HG03571 (cell line): ENCODE results near the gene ASTN2.

Source experiments
- ATAC-seq: cut with Tn5 transposase; IDR thresholded peaks from one replicate; pipeline ENCODE4 v1.9.1; 2021; ENCODE audit not compliant: unreplicated experiment

Gene ASTN2

DNA sequence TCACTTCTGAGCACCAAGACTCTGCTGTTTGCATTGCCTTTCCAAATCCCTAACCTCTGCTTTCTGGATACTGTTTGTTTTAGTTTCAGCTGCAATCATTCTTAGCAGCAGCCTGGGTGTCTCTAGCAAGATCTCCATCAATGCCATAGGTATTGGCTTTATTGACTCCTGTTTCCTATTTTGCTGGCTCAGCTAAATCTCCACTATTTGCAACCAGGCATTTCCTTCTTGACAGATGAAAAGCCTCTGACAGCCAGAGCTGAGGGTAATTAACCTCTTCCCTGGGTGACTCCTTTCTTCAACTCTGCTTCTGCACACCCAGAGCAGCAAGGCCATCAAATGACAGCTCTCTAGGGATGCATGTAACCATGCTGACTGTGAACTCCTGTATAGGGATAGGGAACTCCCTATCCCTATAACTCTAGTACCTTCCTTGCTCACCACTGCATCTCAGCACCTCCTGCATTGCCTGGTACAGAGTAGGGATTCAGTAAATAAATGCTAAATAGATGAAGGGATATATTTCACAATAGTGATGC lies 434.2 kb downstream of the ASTN2 start:
- no peak for ATAC-seq

DNA sequence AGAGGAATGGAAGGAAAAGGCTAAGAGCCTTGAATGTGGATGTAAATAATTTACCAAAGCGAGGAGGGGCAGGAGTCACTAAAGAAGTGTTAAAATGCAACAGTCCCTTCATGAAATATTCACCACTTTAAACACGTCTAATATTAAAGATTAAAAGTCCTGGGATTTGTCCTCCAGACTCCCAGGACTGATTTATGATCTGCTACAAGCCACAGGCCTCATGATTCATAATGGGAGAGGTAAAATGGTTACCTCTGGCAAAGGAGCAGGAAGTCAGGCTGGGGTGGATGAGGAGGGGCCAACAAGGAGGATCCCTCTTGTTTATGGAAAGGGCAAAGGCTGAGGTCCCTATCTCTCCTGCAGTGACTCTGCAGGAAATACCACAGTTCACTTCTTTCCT lies 435.4 kb downstream of the ASTN2 start:
- ATAC-seq, result no peak

DNA sequence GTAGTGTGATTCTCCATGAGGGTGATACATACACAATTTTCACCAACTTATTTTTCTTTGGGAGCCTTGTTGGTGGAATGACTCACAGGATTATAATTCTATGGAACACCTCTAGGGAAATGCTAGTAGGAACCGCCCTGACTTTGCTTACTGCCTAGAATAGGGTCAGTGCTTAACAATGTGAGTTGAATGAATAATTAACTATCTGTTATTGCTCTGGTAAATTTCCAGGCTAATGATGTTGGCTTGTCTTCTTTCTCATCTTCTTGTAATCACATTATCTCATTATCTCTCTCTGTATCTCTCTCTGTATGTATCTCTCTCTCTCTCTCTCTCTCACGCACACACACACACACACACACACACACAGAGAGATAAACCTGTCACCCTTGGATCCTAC lies 436.7 kb downstream of the ASTN2 start:
- no peak for ATAC-seq

DNA sequence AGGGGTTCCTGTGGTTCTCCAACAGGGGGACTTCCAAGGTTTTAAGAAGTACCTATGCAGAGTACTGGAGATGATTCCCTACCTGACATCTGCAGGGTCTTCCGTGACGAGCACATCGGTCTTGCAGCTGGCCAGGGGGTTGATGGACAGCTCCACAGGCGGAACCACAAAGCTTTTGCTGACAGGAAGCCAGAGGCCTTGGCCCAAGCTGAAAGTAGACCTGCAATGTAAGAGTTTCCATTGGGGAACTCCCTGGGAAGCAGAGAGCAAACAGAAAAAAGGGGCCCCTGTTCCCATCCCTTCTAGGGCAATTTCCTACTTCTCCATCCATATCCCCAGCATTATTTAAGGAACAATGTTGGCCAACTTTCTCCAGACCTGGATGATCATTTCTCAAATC lies 439.7 kb downstream of the ASTN2 start:
- no peak for ATAC-seq

DNA sequence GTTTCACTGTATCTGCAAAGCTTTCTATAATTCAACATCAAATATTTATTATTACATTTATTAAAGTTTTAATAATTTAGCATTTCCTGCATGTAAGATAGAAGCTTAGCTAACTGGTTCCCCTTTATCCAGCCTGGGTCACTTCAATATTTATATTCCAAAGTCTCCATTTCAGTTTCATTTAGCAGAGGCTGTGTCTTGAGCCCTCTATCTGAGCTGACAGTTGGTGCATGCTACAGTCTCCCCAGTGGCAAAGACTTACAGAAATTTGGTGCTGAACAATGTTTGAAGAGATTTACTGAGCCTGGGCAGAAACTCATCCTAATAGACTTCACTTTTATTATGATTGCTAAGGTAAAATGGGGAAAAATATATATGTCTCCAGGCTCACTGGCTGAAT lies 448.7 kb downstream of the ASTN2 start:
- no peak for ATAC-seq

DNA sequence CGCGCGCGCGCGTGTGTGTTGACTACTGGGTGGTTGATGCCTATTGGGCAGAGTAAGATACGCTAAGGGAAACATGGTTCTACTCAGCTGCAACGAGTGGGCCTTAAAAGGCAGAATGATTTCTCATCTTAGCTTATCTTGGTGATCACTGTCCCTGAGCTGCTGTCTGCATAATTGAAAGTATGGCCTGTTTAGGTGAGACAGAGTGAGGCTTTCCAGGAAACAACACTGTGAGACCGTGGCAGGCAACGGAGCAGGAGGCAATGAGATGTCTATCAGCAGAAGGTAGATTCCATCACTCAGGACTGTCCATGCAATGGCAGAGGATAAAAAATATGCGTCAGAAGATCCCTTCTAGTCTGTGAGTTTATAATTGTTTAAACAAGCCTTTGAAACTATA lies 450.6 kb downstream of the ASTN2 start:
- no peak for ATAC-seq

DNA sequence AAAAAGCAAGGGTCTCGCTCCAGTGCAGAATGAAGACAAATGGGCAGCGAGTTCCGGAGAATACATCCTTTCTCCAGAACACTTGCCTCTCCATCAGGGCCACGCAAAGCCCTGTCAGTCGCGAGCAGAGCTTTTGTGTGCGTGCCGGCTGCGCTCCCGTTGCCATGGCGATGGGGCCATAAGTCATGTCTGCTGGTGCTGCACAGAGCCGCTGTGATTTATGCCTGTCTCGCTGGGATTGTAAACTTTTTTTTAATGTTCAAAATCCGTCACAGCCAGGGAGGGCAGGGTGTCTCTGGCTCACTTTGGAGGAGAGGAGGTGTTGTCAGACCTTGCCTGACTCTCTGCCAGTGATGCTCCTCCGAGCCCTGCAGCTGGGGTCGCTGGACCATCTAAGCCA lies 455.0 kb downstream of the ASTN2 start:
- ATAC-seq, result no peak

DNA sequence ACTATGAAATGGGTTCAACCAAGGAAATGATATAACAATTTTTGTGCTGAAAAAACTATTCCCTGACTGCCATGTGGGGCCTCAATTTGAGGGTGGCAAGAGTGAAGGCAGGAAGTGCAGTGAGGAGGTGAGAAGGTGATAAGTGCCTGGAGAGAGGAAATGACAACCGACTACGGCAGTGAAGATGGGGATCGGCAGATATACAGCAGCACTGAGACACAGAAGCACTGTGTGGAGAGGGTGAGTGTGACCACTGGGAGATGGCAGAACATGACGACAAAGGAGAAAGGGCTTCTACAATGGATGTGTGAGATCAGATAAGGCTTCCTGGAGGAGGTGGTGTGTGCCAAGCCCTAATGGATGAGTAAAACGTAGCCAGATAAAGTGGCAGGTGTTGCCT lies 456.0 kb downstream of the ASTN2 start:
- ATAC-seq, result no peak

DNA sequence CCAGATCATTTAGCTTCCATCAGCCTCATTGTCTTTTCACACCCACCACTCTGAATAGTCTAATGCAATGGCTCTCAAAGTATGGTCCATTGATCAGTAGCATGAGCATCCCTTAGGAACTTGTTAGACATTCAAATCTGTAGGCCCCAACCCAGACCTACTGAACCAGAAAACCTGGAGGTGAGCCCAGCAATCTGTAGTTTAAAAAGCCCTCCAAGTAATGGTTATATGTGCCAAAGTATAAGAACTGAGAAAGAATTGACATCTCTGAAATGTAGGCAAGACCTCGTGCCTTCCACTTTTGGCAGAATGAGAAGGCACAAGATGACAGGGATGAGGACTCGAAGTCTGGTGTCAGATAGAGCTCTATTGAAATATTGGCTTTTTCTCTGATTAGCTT lies 460.1 kb downstream of the ASTN2 start:
- ATAC-seq, result no peak

DNA sequence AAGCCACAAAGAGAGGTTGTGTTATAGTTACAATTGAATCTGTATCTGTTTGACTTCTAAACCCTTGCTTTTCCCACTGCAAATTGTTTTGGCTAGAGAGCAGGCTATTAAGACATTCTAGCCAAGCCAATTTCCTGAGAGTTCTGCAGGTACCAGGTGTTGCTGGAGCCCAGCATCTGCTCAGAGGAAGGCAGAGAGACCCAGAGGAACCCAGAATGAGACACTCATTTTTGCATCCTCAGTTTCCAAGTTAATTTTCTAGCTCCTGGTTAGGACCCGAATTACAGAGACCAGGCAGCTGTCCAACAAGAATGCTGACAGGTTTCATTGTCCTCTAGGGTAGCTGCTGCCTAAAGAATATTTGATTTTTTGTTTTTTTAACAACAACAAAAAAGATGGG lies 461.6 kb downstream of the ASTN2 start:
- ATAC-seq, result no peak

DNA sequence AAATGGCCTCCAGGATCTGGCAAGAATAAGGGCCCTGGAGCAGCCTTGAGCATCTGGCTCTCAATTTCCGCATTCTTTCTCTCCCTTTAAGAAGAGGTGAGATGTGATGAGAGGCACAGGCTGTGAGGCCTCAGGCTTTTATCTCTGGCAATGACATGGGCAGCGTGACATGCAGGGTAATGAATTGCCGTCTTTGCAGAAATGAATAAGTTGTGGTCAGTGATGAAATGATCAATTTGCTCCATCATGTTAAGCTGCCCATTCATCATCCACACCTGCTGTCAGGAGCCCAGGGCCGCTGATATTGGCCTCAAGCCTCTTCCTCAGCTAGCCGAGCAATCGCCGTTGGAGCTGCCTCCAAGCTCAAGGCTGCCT lies 462.4 kb downstream of the ASTN2 start:
- ATAC-seq, result no peak

DNA sequence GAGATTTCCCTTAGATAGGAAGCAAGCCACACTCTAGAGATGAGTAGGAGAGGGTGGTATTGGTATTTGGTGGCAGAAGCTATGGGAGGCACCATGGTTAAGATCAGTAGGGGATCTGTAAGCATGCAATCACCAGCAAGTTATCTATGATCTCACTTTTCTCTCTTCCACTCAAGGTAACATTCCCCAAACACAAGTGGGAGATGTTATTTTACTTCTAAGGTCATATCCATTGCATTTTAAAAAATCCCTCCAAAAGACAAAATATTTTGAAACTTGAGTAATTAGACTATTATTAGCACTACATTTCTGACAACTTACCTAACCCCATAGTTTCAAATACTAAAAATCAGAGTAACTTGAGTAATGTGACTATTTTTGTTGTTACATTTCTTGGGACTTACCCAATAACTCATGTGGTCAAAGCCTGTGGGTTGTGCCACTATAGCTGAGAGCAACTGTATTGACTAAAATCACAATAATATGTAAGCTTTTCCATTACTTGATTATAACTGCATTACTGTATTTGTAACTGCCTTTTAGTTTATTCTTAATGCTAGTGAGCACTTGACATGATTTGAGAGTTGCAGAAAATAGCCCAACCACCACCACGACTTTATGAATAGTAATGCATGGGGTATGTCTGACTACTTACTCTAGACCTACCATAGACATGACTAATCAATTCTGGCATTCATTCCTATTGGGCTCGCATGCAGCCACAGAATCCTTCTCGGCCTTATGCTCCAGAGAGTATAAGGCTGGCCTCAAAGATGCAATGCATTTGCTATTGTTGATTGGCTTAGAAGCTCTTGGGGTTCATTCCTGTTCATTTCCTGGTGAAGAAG lies 463.0 kb downstream of the ASTN2 start:
- ATAC-seq, result peak; percentile 74

DNA sequence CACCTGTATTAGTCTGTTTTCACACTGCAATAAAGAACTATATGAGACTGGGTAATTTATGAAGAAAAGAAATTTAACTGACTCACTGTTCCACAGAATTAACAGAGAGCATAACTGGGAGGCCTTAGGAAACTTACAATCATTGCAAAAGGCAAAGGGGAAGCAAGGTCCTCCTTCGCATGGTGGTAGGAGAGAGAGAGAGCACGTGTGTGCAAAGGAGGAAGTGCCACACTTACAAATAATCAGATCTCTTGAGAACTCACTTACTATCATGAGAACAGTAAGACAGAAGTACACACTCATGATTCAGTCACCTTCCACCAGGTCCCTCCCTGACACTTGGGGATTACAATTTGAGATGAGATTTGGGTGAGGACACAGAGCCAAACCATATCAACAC lies 469.0 kb downstream of the ASTN2 start:
- no peak for ATAC-seq

DNA sequence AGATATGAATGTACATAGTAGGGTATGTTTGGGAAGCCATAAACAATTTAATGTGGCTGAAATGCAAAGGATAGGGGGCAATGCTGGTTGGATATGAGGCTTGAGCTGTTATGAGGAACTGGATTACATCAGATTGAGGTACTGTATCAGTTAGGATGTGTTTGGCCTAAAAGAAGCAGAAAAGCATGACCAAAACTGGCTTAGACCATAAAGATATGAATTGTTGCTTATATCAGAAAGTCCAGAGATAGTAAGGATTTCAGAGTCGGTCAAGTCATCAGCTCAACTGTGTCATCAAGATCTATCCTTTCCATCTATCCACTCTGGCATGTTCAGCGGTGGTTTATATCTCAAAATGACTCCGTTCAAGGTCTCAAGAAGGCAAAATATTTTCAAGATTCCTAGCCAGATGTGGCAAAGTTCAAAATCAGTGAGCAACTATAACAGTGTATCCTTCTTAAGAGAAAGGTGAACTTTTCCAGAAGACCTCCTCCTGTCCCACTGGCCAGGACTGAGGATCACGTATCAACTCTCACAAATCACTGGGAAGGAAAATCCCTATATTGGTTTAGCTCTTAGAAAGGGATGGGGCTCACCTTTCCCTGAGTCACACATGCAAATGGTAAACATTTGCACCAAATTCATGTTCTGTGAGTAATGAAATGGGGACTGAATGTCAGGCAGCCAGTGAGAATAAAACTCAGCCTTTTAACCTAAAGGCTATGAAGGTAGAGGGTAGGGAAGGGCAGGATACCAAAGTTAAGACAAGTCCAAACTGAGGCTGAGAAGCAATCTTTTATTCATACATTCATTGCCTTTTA lies 469.9 kb downstream of the ASTN2 start:
- ATAC-seq, result no peak

DNA sequence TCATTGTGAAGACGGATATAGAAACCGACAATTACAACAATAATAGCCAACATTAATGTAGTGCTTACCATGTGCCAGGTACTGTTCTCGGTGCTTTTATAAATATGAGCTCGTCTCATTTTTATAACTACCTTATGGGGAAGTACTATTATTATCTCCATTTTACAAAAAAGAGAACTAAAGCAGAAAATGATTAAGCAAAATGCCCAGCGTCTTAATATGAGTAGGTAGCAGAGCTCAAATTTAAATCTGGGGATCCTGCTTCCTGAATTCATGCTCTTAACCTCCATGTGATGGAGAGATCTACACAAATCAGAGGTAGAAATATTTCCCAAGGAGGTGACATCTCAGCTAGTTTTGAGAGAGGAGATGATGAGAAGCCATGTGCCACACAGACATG lies 470.9 kb downstream of the ASTN2 start:
- no peak for ATAC-seq

DNA sequence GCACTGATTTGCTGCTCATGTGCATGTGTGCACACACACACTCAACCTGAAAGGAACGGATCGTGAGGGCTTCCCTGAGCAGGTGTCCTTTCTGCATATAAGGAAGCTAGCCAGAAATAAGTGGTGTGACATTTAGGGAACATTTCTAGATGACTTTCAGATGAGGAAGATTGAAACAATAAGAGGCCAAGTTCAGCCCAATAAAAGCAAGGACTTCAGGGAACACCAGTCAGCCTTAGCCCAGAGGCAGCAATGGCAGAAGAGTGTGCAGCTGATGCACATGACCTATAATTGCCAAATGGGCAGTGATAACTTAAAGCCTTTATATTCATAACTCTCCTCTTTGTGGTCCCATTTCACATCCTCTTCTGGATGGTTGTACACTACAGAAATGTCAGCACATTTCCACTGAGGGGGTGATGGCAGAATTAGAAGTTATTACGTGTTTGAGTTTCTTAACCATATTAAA lies 472.2 kb downstream of the ASTN2 start:
- peak; percentile 59 for ATAC-seq

DNA sequence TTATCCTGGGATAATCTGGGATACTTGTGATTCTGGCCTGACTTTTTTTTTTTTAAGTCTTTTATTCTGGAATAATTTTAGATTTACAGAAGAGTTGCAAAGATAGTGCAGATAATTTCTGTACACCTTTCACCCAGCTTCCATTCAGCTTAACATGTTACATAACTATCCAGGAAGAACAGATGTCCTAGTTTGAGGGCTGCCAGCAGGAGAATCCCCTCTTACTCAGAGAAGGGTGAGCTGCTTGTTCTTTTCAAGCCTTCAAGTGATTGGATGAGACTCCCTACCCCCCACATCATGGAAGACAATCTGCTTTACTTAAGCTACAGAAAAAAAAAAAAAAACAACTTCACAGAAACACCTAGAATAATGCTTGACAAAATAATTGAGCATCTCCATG lies 473.6 kb downstream of the ASTN2 start:
- no peak for ATAC-seq

DNA sequence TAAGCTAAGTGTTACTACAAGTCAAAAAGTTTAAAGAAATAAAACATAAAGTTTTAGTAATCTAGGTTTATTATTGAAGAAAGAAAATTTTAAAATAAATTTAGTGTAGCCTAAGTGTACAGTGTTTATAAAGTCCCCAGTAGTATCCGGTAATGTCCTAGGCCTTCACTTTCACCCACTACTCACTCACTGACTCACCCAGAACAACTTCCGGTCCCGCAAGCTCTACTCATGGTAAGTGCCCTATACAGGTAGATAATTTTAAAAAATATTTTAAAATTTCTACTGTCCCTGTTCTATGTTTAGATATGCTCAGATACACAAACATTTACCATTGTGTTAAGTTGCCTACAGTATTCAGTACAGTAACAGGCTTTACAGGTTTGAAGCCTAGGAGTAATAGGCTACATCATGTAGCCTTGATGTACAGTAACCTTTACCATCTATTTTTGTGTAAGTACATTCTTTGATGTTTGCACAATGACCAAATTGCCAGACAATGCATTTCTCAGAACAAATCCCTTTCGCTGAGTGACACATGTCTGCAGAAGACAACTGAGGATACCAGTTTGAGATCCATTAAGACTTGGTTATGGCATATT lies 474.1 kb downstream of the ASTN2 start:
- no peak for ATAC-seq

DNA sequence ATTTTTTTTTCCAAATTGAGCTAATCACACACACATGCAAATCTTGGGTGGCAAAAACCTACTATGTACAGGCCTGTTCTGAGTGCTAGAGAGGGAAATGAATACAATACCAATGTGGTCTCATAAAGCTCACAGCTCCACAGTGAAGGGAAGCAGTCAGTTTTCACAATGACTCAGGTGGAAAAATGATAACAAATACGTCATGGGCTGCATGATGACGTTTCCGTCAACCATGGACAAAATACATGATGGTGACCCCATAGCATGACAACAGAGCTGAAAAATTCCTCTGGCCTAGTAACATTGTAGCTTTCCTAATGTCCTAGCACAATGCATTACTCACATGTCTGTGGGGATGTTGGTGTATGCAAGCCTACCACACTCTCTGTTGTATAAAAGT lies 475.2 kb downstream of the ASTN2 start:
- no peak for ATAC-seq

DNA sequence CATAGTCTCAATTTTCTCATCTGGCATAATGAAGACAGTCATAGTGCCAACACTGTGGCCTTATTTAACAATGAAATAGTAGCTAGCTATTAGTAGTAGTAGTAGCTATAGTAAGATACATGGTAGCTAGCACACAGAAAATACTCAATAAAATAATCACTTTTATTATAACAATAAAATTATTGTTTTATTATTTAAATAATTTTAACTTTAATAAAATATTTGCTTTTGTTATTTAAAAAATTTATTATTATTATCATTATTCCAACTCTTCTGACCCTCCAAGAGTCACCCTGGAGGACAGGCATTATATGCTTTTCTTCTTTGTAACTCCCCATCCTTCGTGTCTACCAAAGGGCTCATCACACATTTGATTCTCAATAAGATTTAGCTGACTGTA lies 475.7 kb downstream of the ASTN2 start:
- ATAC-seq, result no peak

DNA sequence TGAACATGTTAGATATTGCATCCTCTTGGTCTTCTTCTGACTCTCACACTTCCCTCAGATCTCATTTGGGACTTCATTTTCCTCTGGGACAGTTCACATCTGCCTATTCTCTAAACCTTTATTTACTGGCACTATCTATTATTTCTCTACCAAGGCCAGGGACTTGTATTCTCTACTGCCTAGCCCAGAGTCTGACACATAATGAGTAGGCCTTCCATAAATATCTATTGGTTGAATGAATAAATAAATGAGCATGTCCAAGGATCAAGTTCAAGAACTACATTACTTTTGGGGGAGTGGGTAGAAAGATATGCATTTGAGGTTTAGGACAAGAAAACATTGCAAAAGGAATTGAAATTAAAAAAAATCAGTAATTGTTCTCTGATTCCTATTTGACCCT lies 477.5 kb downstream of the ASTN2 start:
- ATAC-seq, result no peak
